GM06990 (cell line): Measurements from ENCODE around the gene SDK1.

ENCODE experiments used
- DNase-seq: peaks from one replicate; pipeline ENCODE4 v3.0.0-alpha.2; 2011; ENCODE audit not compliant: insufficient read length; ENCODE audit errors: extremely low read depth
- H3K27me3 ChIP-seq: replicated peaks from 2 replicates; pipeline ENCODE4 v1.6.0; 2011; ENCODE audit warnings: low read length; ENCODE audit not compliant: control insufficient read depth, insufficient read depth
- H3K36me3 ChIP-seq: 2 replicates; pipeline ENCODE4 v1.5.1; 2011; ENCODE audit warnings: low read length; ENCODE audit not compliant: control insufficient read depth, insufficient read depth
- H3K4me3 ChIP-seq: replicated peaks from 2 replicates; pipeline ENCODE4 v1.5.1; 2011; ENCODE audit warnings: low read depth, mild to moderate bottlenecking, control low read depth, low read length
- CTCF ChIP-seq: IDR thresholded peaks from 2 replicates; pipeline ENCODE4 v1.5.1; 2011; ENCODE audit warnings: low read length, control low read depth, mild to moderate bottlenecking, inconsistent platforms; ENCODE audit not compliant: insufficient read depth, poor library complexity, severe bottlenecking

Gene SDK1

GRCh38 chr7:3432911-3433310 is 131.9 kb downstream of the SDK1 start:
- no peak overlapping the region for H3K4me3 ChIP-seq
- DNase-seq, result no peak
- no peaks in the 10 kb centered on the region for H3K27me3 ChIP-seq
- no peaks in the 10 kb centered on the region for H3K36me3 ChIP-seq
- no peak for TF ChIP-seq CTCF

GRCh38 chr7:3434611-3435010 is 133.6 kb downstream of the SDK1 start:
- H3K27me3 ChIP-seq, result no peaks in the 10 kb centered on the region
- no peak overlapping the region for H3K4me3 ChIP-seq
- DNase-seq, result no peak
- H3K36me3 ChIP-seq, result no peaks in the 10 kb centered on the region
- TF ChIP-seq CTCF, result peak; percentile 25

- no peak for TF ChIP-seq CTCF
- no peaks in the 10 kb centered on the region for H3K36me3 ChIP-seq
- DNase-seq, result no peak
- H3K27me3 ChIP-seq, result no peaks in the 10 kb centered on the region
- no peak overlapping the region for H3K4me3 ChIP-seq
Measured at GRCh38 chr7:3436112-3436511, 135.1 kb downstream of the SDK1 start.

- no peak for DNase-seq
- no peak for TF ChIP-seq CTCF
- H3K4me3 ChIP-seq, result no peak overlapping the region
Measured at GRCh38 chr7:3436746-3437145, 135.7 kb downstream of the SDK1 start.

GRCh38 chr7:3437467-3437866 is 136.4 kb downstream of the SDK1 start:
- no peak for TF ChIP-seq CTCF
- Histone ChIP-seq H3K27me3 (no peaks in the 10 kb centered on the region), H3K36me3 (no peaks in the 10 kb centered on the region), H3K4me3 (no peak overlapping the region)
- DNase-seq, result no peak

More at GRCh38 chr7:3436746-3437145, 135.7 kb downstream of the SDK1 start:
- no peaks in the 10 kb centered on the region for H3K27me3 ChIP-seq
- H3K36me3 ChIP-seq, result no peaks in the 10 kb centered on the region

GRCh38 chr7:3438352-3438751 is 137.3 kb downstream of the SDK1 start:
- H3K36me3 ChIP-seq, result no peaks in the 10 kb centered on the region

More at GRCh38 chr7:3438352-3438751, 137.3 kb downstream of the SDK1 start:
- Histone ChIP-seq H3K4me3 (no peak overlapping the region), H3K27me3 (no peaks in the 10 kb centered on the region)
- no peak for DNase-seq
- no peak for TF ChIP-seq CTCF
